ENCODE data around the gene GRAMD1B. TPM values are rescaled to one million over a fixed set of nuclear protein-coding genes. Genes with fewer than 3 reads are reported as not detected.

The GRAMD1B gene
- total and polyA plus RNA-seq, 2 donors (not counting 1 experiment from before 2014, with no cell fraction given): 0.83 to 1.5 TPM

GRCh38 chr11:123611698-123612097, 181.6 kb downstream of the GRAMD1B start:
- no peak overlapping the region for H3K4me3 ChIP-seq (replicated peaks in 1 of 4; ENCODE audit: control extremely low read depth in 1 of 4, insufficient read depth in 1 of 4, low read depth in 3 of 4, low read length in 4 of 4)
- H3K9me3 ChIP-seq (ENCODE audit: control insufficient read depth, insufficient read depth, low read depth, low read length): no peaks in the 10 kb centered on the region
- H3K27me3 ChIP-seq (ENCODE audit: control insufficient read depth, insufficient read depth, low read length): no peaks in the 10 kb centered on the region
- no peak overlapping the region for H2AFZ ChIP-seq (ENCODE audit: low read length)
- no peak for DNase-seq (ENCODE audit: low read depth in 2 of 2)
- no peaks in the 10 kb centered on the region for H3K4me1 ChIP-seq (ENCODE audit: control insufficient read depth, extremely low read depth, insufficient read depth, low read length)
- H3K27ac ChIP-seq (ENCODE audit: insufficient read depth, low read length): no peak overlapping the region
- no peak overlapping the region for H3K9ac ChIP-seq (ENCODE audit: insufficient read depth, low read length)
- H3K4me2 ChIP-seq (ENCODE audit: extremely low read depth, insufficient read depth, low read length): no peak overlapping the region
- no peaks in the 10 kb centered on the region for H3K36me3 ChIP-seq (ENCODE audit: control insufficient read depth, insufficient read depth, low read length)
- TF ChIP-seq, protein P1, sequence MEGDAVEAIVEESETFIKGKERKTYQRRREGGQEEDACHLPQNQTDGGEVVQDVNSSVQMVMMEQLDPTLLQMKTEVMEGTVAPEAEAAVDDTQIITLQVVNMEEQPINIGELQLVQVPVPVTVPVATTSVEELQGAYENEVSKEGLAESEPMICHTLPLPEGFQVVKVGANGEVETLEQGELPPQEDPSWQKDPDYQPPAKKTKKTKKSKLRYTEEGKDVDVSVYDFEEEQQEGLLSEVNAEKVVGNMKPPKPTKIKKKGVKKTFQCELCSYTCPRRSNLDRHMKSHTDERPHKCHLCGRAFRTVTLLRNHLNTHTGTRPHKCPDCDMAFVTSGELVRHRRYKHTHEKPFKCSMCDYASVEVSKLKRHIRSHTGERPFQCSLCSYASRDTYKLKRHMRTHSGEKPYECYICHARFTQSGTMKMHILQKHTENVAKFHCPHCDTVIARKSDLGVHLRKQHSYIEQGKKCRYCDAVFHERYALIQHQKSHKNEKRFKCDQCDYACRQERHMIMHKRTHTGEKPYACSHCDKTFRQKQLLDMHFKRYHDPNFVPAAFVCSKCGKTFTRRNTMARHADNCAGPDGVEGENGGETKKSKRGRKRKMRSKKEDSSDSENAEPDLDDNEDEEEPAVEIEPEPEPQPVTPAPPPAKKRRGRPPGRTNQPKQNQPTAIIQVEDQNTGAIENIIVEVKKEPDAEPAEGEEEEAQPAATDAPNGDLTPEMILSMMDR (conservative IDR thresholded peaks at IDR 0.05 in 1 of 2, IDR thresholded peaks at IDR 0.05 in 1 of 2; ENCODE audit: low read depth in 1 of 2, low read length in 2 of 2): no peak
- TF ChIP-seq EZH2 (IDR thresholded peaks at IDR 0.05; ENCODE audit: low read length, missing control alignments): no peak
- no peaks in the 10 kb centered on the region for H3K79me2 ChIP-seq (ENCODE audit: control insufficient read depth, insufficient read depth, low read length)
- no peaks in the 10 kb centered on the region for H4K20me1 ChIP-seq (ENCODE audit: control insufficient read depth, extremely low read depth, insufficient read depth, low read length)

GRCh38 chr11:123616505-123617198, 186.6 kb downstream of the GRAMD1B start:
- no peak overlapping the region for H3K9ac ChIP-seq (ENCODE audit: insufficient read depth, low read length)
- no peak overlapping the region for H3K27ac ChIP-seq (ENCODE audit: insufficient read depth, low read length)

GRCh38 chr11:123622576-123622975, 192.5 kb downstream of the GRAMD1B start:
- Histone ChIP-seq H3K36me3 (ENCODE audit: control insufficient read depth, insufficient read depth, low read length) (no peaks in the 10 kb centered on the region), H3K9me3 (ENCODE audit: control insufficient read depth, insufficient read depth, low read depth, low read length) (no peaks in the 10 kb centered on the region), H3K4me3 (replicated peaks in 1 of 4; ENCODE audit: control extremely low read depth in 1 of 4, insufficient read depth in 1 of 4, low read depth in 3 of 4, low read length in 4 of 4) (no peak overlapping the region), H3K4me1 (ENCODE audit: control insufficient read depth, extremely low read depth, insufficient read depth, low read length) (no peaks in the 10 kb centered on the region), H2AFZ (ENCODE audit: low read length) (no peak overlapping the region), H3K9ac (ENCODE audit: insufficient read depth, low read length) (no peak overlapping the region), H3K4me2 (ENCODE audit: extremely low read depth, insufficient read depth, low read length) (no peak overlapping the region), H3K79me2 (ENCODE audit: control insufficient read depth, insufficient read depth, low read length) (no peaks in the 10 kb centered on the region), H3K27ac (ENCODE audit: insufficient read depth, low read length) (no peak overlapping the region), H4K20me1 (ENCODE audit: control insufficient read depth, extremely low read depth, insufficient read depth, low read length) (no peaks in the 10 kb centered on the region), H3K27me3 (ENCODE audit: control insufficient read depth, insufficient read depth, low read length) (no peaks in the 10 kb centered on the region)
- TF ChIP-seq EZH2 (IDR thresholded peaks at IDR 0.05; ENCODE audit: low read length, missing control alignments): no peak
- TF ChIP-seq, protein P1 (conservative IDR thresholded peaks at IDR 0.05 in 1 of 2, IDR thresholded peaks at IDR 0.05 in 1 of 2; ENCODE audit: low read depth in 1 of 2, low read length in 2 of 2): no peak
- DNase-seq (ENCODE audit: low read depth in 2 of 2): no peak

More at GRCh38 chr11:123616505-123617198, 186.6 kb downstream of the GRAMD1B start:
- Histone ChIP-seq H3K4me2 (ENCODE audit: extremely low read depth, insufficient read depth, low read length) (no peak overlapping the region), H4K20me1 (ENCODE audit: control insufficient read depth, extremely low read depth, insufficient read depth, low read length) (no peaks in the 10 kb centered on the region), H3K27me3 (ENCODE audit: control insufficient read depth, insufficient read depth, low read length) (no peaks in the 10 kb centered on the region), H3K9me3 (ENCODE audit: control insufficient read depth, insufficient read depth, low read depth, low read length) (no peaks in the 10 kb centered on the region), H3K4me3 (replicated peaks in 1 of 4; ENCODE audit: control extremely low read depth in 1 of 4, insufficient read depth in 1 of 4, low read depth in 3 of 4, low read length in 4 of 4) (no peak overlapping the region), H3K79me2 (ENCODE audit: control insufficient read depth, insufficient read depth, low read length) (no peaks in the 10 kb centered on the region), H3K4me1 (ENCODE audit: control insufficient read depth, extremely low read depth, insufficient read depth, low read length) (no peaks in the 10 kb centered on the region), H3K36me3 (ENCODE audit: control insufficient read depth, insufficient read depth, low read length) (no peaks in the 10 kb centered on the region), H2AFZ (ENCODE audit: low read length) (no peak overlapping the region)
- peak; percentile 78 to 86 for DNase-seq (ENCODE audit: low read depth in 2 of 2)
- TF ChIP-seq, protein P1 (conservative IDR thresholded peaks at IDR 0.05 in 1 of 2, IDR thresholded peaks at IDR 0.05 in 1 of 2; ENCODE audit: low read depth in 1 of 2, low read length in 2 of 2): no peak
- no peak for TF ChIP-seq EZH2 (IDR thresholded peaks at IDR 0.05; ENCODE audit: low read length, missing control alignments)

Data from fibroblast of lung (primary cell).